Hepatocyte (in vitro differentiated cells): Measurements from ENCODE around the gene C19orf47. TPM values are rescaled to one million over a fixed set of nuclear protein-coding genes. Genes with fewer than 3 reads are reported as not detected.

ENCODE experiments used
- DNase-seq: peaks from one replicate; pipeline ENCODE4 v3.0.0-alpha.2; 2016; ENCODE audit warnings: low spot score
- H2AFZ ChIP-seq: fragments of 200-600 bp; sonication (generic); 2 replicates; pipeline ENCODE4 v1.6.0; 2016; ENCODE audit warnings: antibody characterized with exemption, mild to moderate bottlenecking
- H3K27ac ChIP-seq: fragments of 200-600 bp; sonication (generic); 2 replicates; pipeline ENCODE4 v1.5.1; 2016; ENCODE audit warnings: mild to moderate bottlenecking
- H3K27me3 ChIP-seq: fragments of 200-600 bp; sonication (generic); 2 replicates; pipeline ENCODE4 v1.6.1; 2016
- H3K36me3 ChIP-seq: fragments of 200-600 bp; sonication (generic); replicated peaks from 2 replicates; pipeline ENCODE4 v1.5.1; 2016; ENCODE audit warnings: low read depth; ENCODE audit not compliant: insufficient read depth
- H3K4me1 ChIP-seq: fragments of 200-600 bp; sonication (generic); 2 replicates; pipeline ENCODE4 v1.5.1; 2016; ENCODE audit warnings: mild to moderate bottlenecking, moderate library complexity; ENCODE audit not compliant: insufficient read depth
- H3K4me2 ChIP-seq: fragments of 200-600 bp; sonication (generic); 2 replicates; pipeline ENCODE4 v1.6.0; 2016
- H3K4me3 ChIP-seq: fragments of 200-600 bp; sonication (generic); 2 replicates; pipeline ENCODE4 v1.5.1; 2016; ENCODE audit warnings: mild to moderate bottlenecking
- H3K79me2 ChIP-seq: fragments of 200-600 bp; sonication (generic); 2 replicates; pipeline ENCODE4 v1.6.0; 2017; ENCODE audit warnings: mild to moderate bottlenecking
- H3K9me2 ChIP-seq: fragments of 200-600 bp; sonication (generic); replicated peaks from 2 replicates; pipeline ENCODE4 v1.6.0; 2017; ENCODE audit warnings: mild to moderate bottlenecking; ENCODE audit not compliant: insufficient read depth
- H3K9me3 ChIP-seq: fragments of 200-600 bp; sonication (generic); 2 replicates; pipeline ENCODE4 v1.5.1; 2016; ENCODE audit warnings: low read depth, mild to moderate bottlenecking
- H4K20me1 ChIP-seq: fragments of 200-600 bp; sonication (generic); 2 replicates; pipeline ENCODE4 v1.6.0; 2016; ENCODE audit warnings: mild to moderate bottlenecking; ENCODE audit not compliant: insufficient read depth, poor library complexity, severe bottlenecking
- CTCF ChIP-seq: fragments of 200-600 bp; sonication (generic); IDR thresholded peaks from 2 replicates; pipeline ENCODE4 v1.5.1; 2016; ENCODE audit warnings: antibody characterized with exemption, mild to moderate bottlenecking; ENCODE audit not compliant: poor library complexity
- EZH2 ChIP-seq: fragments of 200-600 bp; sonication (generic); IDR thresholded peaks from 2 replicates; pipeline ENCODE4 v1.6.1; 2016; ENCODE audit warnings: antibody characterized with exemption, mild to moderate bottlenecking, borderline replicate concordance
- EZH2phosphoT487 ChIP-seq: fragments of 200-600 bp; sonication (generic); IDR thresholded peaks from one replicate; pipeline ENCODE4 v1.6.1; 2018; ENCODE audit warnings: antibody characterized with exemption, mild to moderate bottlenecking, low read depth, moderate library complexity; ENCODE audit not compliant: unreplicated experiment, severe bottlenecking
- WGBS: methylation state at CpG from one replicate; pipeline ENCODE4 v1.1.6; 2016; ENCODE audit warnings: low lambda C conversion rate; ENCODE audit errors: missing lambda C conversion rate; 5-methylcytosine and 5-hydroxymethylcytosine counted together
- polyA plus RNA-seq: library from polyadenylated mRNA; unstranded; fragments of >200 nt; fragmentation: Nextera tagmentation; extraction: Ambion mirVana; gene quantifications from 2 replicates; pipeline ENCODE4 v1.2.1, GENCODE V29; 2016
- total RNA-seq: library from RNA; depleted of rRNA; stranded (reverse); fragments of >200 nt; gene quantifications from 2 replicates; pipeline ENCODE4 v1.2.3, GENCODE V29; 2014

Gene C19orf47
- total and polyA plus RNA-seq, 2 experiments from 2014 or later: 7.4 to 9.8 TPM

- H3K27me3 ChIP-seq: no peaks in the 10 kb centered on the region
- peaks cover 17% of the 10 kb centered on the region for H4K20me1 ChIP-seq
- H3K4me3 ChIP-seq: no peak overlapping the region
- no peaks in the 10 kb centered on the region for H3K9me3 ChIP-seq
- peak overlapping the region; percentile 98 for H3K27ac ChIP-seq
- H3K79me2 ChIP-seq: peaks cover 70% of the 10 kb centered on the region
- H3K4me1 ChIP-seq: peaks cover 56% of the 10 kb centered on the region
- H3K9me2 ChIP-seq: no peaks in the 10 kb centered on the region
- no peak overlapping the region for H2AFZ ChIP-seq
- DNase-seq: no peak
- no peak for TF ChIP-seq EZH2
- 84% methylated on average over 4 of the region's 4 CpGs for WGBS
- no peaks in the 10 kb centered on the region for H3K36me3 ChIP-seq
- peak overlapping the region; percentile 91 for H3K4me2 ChIP-seq
These were observed 65.3 kb downstream of the C19orf47 start for GRCh38 chr19:40282920-40283319.

- H3K9me2 ChIP-seq: no peaks in the 10 kb centered on the region
- H3K36me3 ChIP-seq: no peaks in the 10 kb centered on the region
- H3K27me3 ChIP-seq: no peaks in the 10 kb centered on the region
- no peak overlapping the region for H3K4me2 ChIP-seq
- H3K4me1 ChIP-seq: peaks cover 60% of the 10 kb centered on the region
- WGBS: 94% methylated on average over 6 of the region's 6 CpGs
- H2AFZ ChIP-seq: no peak overlapping the region
- DNase-seq: no peak
- TF ChIP-seq EZH2: no peak
- TF ChIP-seq CTCF: no peak
- no peak for TF ChIP-seq EZH2phosphoT487
- H3K79me2 ChIP-seq: peaks cover 77% of the 10 kb centered on the region
- no peak overlapping the region for H3K4me3 ChIP-seq
- no peaks in the 10 kb centered on the region for H3K9me3 ChIP-seq
- H4K20me1 ChIP-seq: peaks cover 24% of the 10 kb centered on the region
- H3K27ac ChIP-seq: no peak overlapping the region
These were observed 66.0 kb downstream of the C19orf47 start for GRCh38 chr19:40282209-40282580.

GRCh38 chr19:40281381-40282208 lies 66.6 kb downstream of the C19orf47 start:
- Histone ChIP-seq H3K4me3 (no peak overlapping the region), H4K20me1 (peaks cover 30% of the 10 kb centered on the region), H2AFZ (no peak overlapping the region), H3K4me1 (peaks cover 60% of the 10 kb centered on the region), H3K9me3 (no peaks in the 10 kb centered on the region), H3K27me3 (no peaks in the 10 kb centered on the region), H3K36me3 (no peaks in the 10 kb centered on the region), H3K27ac (no peak overlapping the region), H3K79me2 (peaks cover 83% of the 10 kb centered on the region), H3K9me2 (no peaks in the 10 kb centered on the region), H3K4me2 (peak overlapping the region; percentile 68)
- TF ChIP-seq EZH2 (no peak), CTCF (no peak), EZH2phosphoT487 (no peak)
- 91% methylated on average over 14 of the region's 14 CpGs for WGBS
- DNase-seq: no peak

- peak; percentile 56 for DNase-seq
- no peaks in the 10 kb centered on the region for H3K27me3 ChIP-seq
- TF ChIP-seq EZH2 (no peak), CTCF (no peak), EZH2phosphoT487 (no peak)
- H2AFZ ChIP-seq: no peak overlapping the region
- WGBS: 83% methylated on average over 10 of the region's 10 CpGs
- H3K4me2 ChIP-seq: peak overlapping the region; percentile 68
- H3K79me2 ChIP-seq: peaks cover 92% of the 10 kb centered on the region
- H3K4me1 ChIP-seq: peaks cover 57% of the 10 kb centered on the region
- no peaks in the 10 kb centered on the region for H3K36me3 ChIP-seq
- peak overlapping the region; percentile 89 for H3K27ac ChIP-seq
- H3K9me2 ChIP-seq: no peaks in the 10 kb centered on the region
- no peak overlapping the region for H3K4me3 ChIP-seq
- H3K9me3 ChIP-seq: no peaks in the 10 kb centered on the region
- peaks cover 34% of the 10 kb centered on the region for H4K20me1 ChIP-seq
These were observed 67.5 kb downstream of the C19orf47 start for GRCh38 chr19:40280608-40281221.
